CD4-positive, alpha-beta T cell treated with Interleukin-15 for 4 hours (primary cell): Measurements from ENCODE around the gene PLIN3.
"Not testable (repeated sequence)": the region's sequence is repeated elsewhere in the genome, so short reads cannot be mapped to it uniquely, and the experiment has no call there.

Source experiments
- DNase-seq: peaks from one replicate; pipeline ENCODE4 v3.0.0-alpha.2; 2020; ENCODE audit warnings: low spot score

PLIN3 gene

DNA sequence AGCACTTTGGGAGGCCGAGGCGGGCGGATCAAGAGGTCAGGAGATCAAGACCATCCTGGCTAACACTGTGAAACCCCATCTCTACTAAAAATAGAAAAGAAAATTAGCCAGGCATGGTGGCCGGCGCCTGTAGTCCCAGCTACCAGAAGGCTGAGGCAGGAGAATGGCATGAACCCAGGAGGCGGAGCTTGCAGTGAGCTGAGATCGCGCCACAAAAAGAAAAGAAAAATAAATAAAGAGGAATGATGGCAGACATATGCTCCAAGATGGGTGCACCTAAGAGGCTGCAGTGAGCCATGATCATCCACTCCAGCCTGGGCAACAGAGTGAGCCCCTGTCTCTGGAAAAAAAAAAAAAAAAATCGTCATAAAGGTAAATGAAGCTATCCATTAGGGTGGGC, 21.5 kb downstream of the PLIN3 start:
- not testable (repeated sequence) for DNase-seq

DNA sequence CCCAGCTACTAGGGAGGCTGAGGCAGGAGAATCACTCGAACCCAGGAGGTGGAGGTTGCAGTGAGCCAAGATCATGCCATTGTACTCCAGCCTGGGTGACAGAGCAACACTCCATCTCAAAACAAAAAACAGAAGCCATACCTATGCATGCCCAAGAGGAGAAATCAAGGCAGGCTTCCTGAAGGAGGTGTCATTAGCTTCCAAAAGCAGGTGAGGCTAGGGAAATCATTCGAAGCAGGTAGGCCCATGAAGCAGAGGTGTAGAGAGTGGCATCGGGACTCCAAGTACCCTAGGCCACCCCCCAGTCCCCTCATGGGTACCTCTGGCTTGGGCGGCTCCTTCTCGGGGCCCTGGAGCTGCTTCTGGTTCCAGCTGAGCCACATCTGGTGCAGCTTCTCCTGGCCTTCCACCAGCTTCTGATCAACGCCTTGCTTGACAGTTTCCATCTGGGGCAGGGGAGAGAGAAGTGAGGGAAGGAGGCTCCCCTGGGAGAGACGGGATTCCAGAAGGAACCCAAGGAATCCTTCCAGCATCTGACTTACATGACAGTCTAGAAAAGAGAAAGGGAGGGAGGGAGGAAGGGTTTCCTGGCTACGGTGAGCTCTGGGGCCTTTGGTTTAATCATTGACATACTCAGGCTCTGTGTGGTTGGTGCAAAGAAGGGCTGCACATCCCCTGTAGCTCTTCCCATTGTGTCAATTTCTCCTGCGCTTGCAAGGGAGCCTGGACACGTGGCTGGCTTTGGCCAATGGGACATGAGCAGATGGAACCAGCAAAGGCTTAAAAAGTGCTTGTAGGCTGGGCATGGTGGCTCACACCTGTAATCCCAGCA, 22.9 kb downstream of the PLIN3 start:
- DNase-seq, result no peak

DNA sequence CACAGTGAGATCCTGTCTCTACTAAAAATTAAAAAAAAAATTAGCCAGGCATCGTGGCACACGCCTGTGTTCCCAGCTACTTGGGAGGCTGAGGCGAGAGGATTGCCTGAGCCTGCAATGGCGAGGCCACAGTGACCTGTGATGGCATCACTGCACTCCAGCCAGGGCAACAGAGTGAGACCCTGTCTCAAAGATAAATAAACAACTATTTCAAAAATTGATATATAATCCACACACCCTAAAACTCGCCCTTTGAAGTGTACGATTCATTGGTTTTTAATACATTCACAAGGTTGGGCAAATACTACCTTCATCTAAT, 23.9 kb downstream of the PLIN3 start:
- DNase-seq, result no peak

DNA sequence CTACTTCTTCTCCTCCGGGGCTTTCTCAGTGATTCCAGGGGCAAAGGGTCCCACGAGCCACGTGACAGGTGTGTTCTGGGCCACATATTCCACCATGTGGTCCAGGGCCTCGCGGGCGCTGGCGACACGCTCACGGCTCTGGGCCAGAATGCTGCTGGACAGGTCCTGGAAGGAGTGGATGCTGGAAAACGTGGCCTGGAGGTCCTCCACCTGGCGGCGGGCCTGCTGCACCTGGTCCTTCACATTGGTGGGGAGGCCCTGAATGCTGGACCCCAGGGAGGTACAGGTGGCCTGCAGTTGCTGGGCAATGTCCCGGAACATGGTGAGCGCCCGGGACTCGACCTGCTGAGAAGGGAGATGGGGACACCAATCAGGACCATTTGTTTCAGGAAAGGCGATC, 28.3 kb downstream of the PLIN3 start:
- no peak for DNase-seq

DNA sequence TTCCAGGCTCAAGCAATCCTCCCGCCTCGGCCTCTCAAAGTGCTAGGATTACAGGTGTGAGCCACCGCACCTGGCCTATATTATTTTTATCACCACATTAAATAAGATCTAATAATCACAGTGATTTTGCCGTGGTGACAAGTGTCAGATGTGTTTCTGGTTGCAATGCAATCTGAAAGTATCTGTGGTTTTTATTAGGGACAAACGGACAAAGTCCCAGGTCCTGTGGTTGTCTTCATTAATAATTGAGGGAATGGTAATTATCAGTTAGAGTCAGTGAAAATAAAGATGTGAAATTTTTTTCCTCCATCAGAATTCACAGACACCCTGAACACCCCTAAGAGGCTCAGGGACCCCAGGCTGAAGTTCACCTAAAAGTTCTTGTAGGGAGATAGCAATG, 34.7 kb downstream of the PLIN3 start:
- DNase-seq, result no peak

DNA sequence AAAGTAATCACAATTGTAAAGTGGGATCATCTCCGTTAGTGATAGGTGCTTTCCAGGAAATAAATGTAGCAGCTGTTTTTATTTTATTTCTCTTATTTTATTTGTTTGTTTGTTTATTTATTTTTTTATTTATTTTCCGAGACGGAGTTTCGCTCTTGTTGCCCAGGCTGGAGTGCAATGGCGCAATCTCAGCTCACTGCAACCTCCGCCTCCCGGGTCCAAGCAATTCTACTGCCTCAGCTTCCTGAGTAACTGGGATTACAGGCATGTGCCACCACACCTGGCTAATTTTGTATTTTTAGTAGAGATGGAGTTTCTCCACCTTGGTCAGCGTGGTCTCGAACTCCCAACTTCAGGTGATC, 35.5 kb downstream of the PLIN3 start:
- not testable (repeated sequence) for DNase-seq

DNA sequence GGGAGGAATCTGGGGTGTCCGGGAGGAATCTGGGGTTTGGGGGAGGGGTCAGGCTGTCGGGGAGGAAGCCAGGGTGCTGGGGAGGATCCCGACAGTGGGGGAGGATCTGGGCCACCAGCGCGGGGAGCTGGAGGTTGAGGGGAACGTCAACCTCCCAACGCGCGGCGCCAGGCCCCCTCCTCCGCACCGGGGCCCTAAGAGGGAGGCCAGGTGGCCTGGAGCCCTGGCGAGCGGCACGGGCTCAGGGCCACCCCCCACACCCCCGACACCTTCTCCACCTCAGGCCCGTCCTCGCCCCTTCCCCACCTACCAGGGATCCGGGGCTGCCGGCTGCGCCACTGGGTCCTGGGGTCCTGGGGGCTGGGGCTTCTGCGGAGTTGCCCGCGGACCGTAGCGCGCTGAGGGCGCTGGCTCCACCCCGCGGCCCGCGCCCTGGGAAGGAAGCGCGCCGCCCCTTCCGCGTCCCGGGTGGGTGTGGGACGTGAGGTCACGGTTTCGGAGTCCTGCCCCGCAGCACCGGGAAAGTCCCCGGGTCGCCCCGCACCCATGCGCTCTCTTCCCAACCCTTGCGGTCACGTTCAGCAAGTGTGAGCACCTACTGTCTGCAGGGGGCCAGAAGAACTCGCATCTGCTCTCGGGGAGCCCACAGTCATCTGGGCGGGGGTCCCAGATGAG, 36.0 kb downstream of the PLIN3 start, which contains the start of gene TICAM1:
Gene TICAM1, minus strand, starts transcription at position 409 of the 675 bp plus-strand sequence. CDS start 13,335 bp downstream, outside the sequence.
- DNase-seq, result peak; percentile 77

DNA sequence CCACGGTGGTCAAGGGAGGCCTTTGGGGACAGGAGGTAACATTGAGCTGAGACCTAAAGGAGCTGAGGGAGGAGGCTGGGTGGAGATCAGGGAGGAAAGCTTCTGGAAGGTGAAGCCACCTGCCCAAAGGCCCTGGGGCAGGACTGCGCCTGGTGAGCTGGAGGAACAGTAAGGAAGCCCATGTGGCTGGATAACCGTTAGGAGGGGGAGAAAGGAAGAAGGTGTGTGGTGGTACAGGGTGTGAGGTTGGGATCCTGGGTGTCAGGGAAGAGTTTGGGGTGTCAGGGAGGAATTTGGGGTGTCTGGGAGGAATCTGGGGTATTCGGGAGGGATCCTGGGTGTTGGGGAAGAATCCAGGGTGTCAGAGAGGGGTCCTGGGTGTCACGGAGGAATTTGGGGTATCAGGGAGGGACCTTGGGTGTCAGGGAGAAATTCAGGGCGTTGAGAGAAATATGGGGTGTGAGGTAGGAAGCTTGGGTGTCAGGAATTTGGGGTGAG, 36.6 kb downstream of the PLIN3 start:
- DNase-seq, result no peak

DNA sequence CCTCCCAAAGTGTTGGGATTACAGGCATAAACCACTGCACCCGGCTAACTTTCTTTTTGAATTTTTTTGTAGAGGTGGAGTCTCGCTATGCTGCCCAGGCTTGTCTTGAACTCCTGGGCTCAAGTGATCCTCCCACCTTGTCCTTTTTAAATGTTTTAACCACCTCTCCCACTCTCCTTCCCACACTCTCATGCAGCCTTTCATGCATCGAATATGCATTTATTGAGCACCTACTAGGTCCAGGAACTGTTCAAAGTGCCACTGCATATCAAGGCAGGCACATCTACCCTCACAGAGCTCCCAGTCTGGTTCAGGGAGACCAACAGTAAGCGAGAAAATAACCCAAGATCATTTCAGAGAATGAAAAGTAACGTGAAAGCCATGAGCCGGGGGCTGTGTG, 37.1 kb downstream of the PLIN3 start:
- no peak for DNase-seq

DNA sequence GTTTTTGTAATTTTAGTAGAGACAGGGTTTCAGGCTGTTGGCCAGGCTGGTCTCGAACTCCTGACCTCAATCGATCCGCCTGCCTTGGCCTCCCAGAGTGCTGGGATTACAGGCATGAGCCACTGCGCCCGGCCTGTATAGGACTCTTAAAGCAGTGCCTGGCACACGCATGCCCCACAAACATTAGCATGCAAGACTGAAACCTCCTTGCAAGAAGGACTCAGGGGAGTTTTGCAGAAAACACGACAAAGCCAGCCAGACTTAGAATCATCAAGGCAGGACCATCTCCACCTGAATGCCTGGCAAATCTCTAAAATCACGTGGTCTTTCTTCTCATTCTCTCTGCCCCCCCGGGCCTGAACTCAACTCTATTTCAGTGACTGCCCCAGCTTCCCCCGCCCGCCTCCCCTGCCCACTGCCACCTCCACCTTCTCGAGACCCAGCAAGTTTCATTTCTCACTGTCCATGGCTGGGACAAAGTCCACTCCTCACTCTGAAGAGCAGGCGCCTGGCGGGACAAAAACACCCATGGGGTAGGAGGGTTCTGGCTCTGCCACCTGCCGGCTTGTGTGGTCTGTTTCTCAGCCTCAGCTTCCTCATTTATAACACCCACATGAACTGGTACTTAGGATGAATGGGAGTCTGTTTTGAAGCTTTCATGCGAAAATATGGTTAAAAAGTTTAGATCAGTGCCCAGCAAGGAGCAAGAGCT, 38.3 kb downstream of the PLIN3 start:
- DNase-seq, result no peak

DNA sequence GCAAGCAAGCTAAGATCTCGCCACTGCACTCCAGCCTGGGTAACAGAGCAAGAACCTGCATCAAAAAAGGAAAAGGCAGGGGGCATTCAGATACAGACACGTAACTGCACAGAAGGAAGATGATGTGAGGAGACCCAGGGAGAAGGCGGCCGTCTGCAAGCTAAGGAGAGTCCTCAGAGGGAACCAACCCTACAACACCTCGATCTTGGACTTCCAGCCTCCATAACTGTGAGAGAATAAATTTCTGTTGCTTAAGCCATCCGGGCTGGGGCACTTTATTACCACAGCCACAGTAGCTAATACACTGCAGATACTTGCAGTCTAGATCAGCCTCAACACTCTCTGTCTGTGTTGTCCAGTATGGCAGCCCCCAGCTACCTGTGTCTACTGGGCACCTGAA, 43.9 kb downstream of the PLIN3 start:
- no peak for DNase-seq

DNA sequence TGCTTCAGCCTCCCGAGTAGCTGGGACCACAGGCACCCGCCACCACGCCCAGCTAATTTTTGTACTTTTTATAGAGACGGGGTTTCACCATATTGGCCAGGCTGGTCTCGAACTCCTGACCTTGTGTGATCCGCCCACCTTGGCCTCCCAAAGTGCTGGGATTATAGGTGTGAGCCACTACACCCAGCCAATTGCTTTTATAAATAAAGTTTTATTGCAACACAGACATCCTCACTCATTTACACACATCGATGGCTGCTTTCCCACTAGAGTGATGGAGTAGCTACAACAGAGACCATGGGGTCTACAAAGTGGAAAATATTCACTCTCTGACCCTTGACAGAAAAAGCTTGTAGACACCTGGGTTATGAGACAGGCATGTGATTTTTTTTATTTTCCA, 45.1 kb downstream of the PLIN3 start:
- DNase-seq, result not testable (repeated sequence)

DNA sequence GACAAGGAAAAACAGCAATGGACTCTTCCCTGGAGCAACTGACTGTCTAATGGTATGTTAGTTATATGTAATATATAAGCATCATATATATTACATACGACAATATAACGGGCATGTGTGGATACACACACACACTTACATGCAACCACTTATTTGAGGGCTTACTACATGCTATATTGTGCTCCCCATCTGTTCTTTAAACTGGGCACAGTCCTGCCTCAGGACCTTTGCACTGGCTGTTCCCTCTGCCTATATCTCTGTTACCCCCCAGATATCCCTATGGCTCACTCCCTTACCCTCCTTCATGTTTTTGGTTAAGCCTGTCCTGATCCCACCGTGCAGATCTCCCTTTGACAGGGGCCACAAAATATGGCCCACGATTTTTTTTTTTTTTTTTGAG, 46.2 kb downstream of the PLIN3 start:
- no peak for DNase-seq

DNA sequence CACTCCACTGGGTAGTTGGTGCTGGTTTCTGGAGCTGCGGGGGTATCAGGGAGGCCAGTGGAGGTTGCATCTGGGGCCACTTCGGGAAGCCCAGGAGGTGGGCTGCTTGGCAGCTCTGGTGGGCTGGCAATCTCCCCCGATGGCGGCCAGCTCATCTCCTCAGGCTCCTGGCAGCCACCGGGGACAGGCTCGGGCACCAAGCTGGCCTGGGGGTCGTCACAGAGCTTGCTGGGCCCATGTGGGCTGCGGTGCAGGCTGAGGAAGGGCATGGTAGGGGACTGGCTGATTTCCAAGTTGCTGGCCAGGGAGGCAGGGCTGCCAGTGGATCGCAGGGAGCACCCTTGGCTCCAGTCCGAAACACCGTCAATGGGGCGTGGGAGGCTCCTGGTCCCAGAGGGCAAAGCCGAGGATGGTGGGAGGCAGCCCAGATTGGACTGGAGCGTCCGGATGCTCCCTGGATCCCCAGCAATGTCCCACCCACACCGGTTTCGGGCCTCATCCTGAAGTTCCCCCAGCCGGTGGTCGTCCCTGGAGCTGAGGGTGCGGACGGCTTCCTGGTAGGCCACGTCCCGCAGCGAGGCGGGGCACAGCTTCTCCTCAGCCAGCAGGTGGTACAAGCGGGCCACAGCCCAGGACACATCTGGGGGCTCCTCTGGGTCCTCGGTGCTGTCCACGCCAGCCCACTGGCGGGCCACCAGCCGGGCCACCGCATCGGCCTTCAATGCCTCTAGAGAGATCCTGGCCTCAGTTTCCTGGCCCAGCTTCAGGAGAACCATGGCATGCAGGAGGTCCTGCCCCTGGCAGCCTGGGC, 49.8 kb downstream of the PLIN3 start:
- no peak for DNase-seq

DNA sequence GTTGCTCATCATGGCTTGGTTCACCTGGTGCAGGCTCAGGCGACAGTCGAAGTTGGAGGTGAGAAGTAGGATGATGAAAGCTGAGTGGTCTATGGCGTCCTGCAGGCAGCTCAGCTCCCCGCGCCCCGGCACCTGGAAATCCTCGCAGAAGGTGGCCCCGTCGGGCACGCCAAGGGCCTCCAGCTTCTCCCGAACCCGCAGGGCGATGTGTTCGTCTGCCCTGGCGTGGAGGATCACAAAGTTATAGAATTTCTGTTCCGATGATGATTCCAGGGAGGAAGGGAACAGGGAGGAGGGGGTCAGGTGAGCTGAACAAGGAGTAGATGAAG, 50.6 kb downstream of the PLIN3 start:
- no peak for DNase-seq

DNA sequence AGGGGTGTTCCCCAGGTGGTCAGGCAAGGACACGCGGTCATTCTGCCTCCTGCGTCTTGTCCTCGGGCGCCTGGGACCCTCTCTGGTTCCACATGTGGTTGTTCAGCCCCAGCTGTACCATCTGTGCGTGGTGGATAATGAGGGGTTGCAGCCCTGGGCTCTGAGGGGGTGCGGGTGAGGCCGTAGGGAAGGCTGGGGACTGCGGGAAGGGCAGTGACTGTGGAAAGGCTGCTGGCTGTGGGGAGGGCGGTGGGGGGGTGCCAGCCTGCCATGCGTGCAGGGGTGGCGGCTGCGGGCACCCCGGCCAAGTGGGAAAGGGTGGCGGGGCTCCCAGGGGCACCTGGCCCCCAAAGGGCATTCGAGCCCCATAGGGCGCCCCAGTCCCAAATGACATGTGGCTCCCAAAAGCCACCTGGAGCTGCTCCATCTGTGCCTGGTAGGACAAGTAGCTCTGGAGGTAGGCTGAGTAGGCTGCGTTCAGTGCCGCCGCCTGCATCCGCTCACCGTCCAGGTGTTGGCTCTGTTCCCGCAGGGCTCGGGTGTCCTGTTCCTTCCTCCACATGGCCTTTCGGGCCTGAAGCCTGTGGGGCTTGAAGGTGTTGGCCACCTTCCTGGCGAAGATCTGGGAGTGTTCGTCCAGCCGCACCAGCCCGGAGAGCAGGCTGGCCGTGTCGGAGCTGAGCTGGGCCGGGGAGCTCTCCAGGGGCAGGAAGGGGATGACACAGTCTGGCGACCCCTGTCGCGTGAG, 51.1 kb downstream of the PLIN3 start:
- no peak for DNase-seq

DNA sequence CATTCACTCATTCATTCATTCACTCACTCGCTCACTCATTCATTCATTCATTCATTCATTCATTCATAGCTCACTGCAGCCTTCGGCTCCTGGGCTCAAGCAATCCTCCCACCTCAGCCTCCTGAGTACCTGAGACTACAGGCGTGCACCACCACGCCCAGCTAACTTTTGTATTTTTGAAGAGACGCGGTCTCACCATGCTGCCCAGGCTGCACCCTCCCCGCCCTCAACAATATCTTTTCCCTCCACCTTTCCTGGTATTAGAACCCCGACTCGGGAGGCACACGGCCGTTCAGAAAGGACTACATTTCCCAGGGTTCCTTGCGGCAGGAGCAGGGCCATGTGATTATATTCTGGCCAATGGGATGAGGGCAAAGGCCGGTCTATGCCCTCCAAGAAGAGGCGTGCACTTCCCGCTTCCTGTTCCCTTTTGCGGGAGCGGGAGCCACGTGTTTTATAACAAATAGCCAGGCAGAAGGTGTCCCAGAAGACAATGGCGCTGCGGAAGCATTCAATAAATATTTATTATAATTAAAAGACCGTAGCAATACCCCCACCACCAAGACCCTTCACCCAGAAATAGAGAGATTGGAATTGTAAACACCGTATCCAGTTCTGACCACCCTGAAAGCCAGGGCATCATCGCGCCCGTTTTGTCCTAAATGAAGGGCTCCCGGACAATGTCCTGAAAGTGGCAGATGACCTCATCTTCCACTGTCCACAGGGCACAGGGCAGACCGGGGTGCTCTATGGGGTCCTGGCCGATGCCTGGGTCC, 51.9 kb downstream of the PLIN3 start:
- DNase-seq, result peak; percentile 74

DNA sequence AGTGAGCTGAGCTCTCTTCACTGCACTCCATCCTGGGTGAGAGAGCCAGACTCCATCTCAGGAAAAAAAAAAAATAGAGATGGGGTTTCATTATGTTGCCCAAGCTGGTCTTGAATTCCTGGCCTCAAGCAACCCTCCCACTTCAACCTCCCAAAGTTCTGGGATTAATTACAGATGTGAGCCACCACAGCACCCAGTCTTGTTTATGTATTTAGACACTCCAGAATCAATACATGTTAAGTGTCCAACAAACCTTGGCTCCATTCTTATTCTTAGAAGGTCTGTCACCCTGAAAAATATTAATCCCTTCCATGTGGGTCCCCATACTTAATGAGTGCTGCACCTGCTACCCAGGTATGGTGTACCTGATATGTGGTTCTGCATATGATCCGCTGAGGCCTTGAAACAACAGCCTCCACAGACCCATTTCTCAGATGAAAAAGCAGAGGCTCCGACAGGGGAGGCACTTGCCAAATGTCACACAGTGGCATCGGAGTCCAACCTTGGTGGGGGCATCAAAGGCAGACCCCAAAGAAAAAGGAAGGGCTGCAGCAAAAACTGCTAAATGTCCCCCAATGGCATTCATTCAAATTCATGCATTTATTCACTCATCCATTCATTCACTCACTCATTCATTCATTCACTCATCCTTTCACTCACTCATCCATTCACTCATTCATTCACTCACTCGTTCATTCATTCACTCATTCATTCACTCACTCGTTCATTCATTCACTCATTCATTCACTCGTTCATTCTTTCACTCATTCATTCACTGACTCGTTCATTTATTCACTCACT, 52.6 kb downstream of the PLIN3 start:
- DNase-seq, result no peak

DNA sequence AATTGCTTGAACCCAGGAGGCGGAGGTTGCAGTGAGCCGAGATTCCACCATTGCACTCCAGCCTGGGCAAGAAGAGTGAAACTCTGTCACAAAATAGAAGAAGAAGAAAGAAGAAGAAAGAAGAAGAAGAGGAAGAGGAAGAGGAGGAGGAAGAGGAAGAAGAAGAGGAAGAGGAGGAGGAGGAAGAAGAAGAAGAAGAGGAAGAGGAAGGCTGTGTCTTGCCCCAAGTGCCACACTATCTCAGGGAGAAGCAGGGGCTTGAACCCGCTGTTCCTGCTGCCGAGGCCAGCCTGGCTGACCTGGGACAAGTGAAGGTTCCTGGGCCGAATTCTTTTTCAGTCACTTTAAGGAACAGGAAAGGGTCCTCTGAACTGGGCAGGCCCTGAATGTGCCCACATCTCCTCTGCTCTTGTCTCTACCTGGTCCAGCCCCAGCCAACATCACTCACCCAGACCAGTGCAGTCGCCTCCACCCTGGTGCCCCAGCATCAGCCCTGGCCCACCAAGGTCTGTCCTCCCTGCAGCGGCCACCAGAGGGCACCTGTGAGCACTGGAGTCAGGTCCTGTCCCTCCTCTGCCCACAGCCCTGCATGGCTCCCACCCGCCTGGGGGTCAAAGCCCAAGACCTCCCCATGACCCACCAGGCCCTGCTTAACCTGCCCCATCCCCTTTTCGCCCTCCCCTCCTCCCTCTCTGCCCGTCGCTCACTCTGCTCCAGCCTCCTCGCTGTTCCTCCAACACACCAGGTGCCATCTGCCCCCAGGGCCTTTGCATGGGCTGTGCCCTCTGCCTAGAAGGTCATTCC, 55.9 kb downstream of the PLIN3 start:
- DNase-seq, result peak; percentile 87
